Activated CD4-positive, alpha-beta T cell treated with anti-CD3 and anti-CD28 coated beads, Interleukin-2, amount 50 U/mL, for 24 hours (primary cell): ENCODE data around the gene RNF7.
A peak's percentile ranks its signal among the peaks of the same experiment; 100 is the strongest.
"Not testable (repeated sequence)": the region's sequence is repeated elsewhere in the genome, so short reads cannot be mapped to it uniquely, and the experiment has no call there.

Source experiments
- DNase-seq, 2 donors: peaks; one replicate each; pipeline ENCODE4 v3.0.0-alpha.2; 2020; ENCODE audit warnings: low read depth in 1 of 2, low spot score in 1 of 2

The RNF7 gene

GRCh38 chr3:141738022-141738890 is at the start of gene RNF7:
Gene RNF7 (plus strand): TSS chr3:141738298. CDS start chr3:141738342, 44 bp downstream.
- DNase-seq = peak; percentile 92 to 95

- no peak for DNase-seq
Observed at GRCh38 chr3:141690431-141691072, 47.5 kb upstream of the RNF7 start.

- DNase-seq = not testable (repeated sequence)
Observed at GRCh38 chr3:141691471-141691870, 46.6 kb upstream of the RNF7 start.

GRCh38 chr3:141692973-141693372 is 45.1 kb upstream of the RNF7 start:
- DNase-seq = not testable (repeated sequence)

- DNase-seq = no peak
Observed at GRCh38 chr3:141699324-141699723, 38.8 kb upstream of the RNF7 start.

GRCh38 chr3:141699897-141700296 is 38.2 kb upstream of the RNF7 start:
- DNase-seq = no peak

- not testable (repeated sequence) for DNase-seq
Observed at GRCh38 chr3:141703367-141703766, 34.7 kb upstream of the RNF7 start.

- DNase-seq = no peak
Observed at GRCh38 chr3:141707741-141708203, 30.3 kb upstream of the RNF7 start.

GRCh38 chr3:141708367-141708766 is 29.7 kb upstream of the RNF7 start:
- no peak for DNase-seq

GRCh38 chr3:141709126-141709770 is 28.9 kb upstream of the RNF7 start:
- DNase-seq = no peak

- DNase-seq = no peak
Observed at GRCh38 chr3:141710121-141710520, 28.0 kb upstream of the RNF7 start.

GRCh38 chr3:141710888-141711616 is 27.0 kb upstream of the RNF7 start:
- no peak for DNase-seq

GRCh38 chr3:141714671-141715070 is 23.4 kb upstream of the RNF7 start:
- DNase-seq = no peak

- no peak for DNase-seq
Observed at GRCh38 chr3:141722081-141722480, 16.0 kb upstream of the RNF7 start.

- DNase-seq = no peak
Observed at GRCh38 chr3:141722648-141723047, 15.4 kb upstream of the RNF7 start.

GRCh38 chr3:141723255-141723654 is 14.8 kb upstream of the RNF7 start:
- DNase-seq = no peak

GRCh38 chr3:141724186-141724585 is 13.9 kb upstream of the RNF7 start:
- no peak for DNase-seq

- no peak for DNase-seq
Observed at GRCh38 chr3:141725036-141725435, 13.1 kb upstream of the RNF7 start.

GRCh38 chr3:141726483-141726882 is 11.6 kb upstream of the RNF7 start:
- no peak for DNase-seq

GRCh38 chr3:141728355-141728892 is 9.7 kb upstream of the RNF7 start:
- no peak for DNase-seq

GRCh38 chr3:141729240-141729639 is 8.9 kb upstream of the RNF7 start:
- no peak for DNase-seq
